ENCODE results near the gene ELL.

Gene ELL

GRCh38 chr19:18396471-18397241 lies 125.2 kb downstream of the ELL start:
- TF ChIP-seq CTCF (IDR thresholded peaks at IDR 0.05) (no peak), ZFX (IDR thresholded peaks at IDR 0.05; ENCODE audit: borderline replicate concordance) (no peak)
- no peak overlapping the region for H3K27ac ChIP-seq

- H3K27ac ChIP-seq, result no peak overlapping the region
- TF ChIP-seq CTCF (IDR thresholded peaks at IDR 0.05) (no peak), ZFX (IDR thresholded peaks at IDR 0.05; ENCODE audit: borderline replicate concordance) (no peak)
Observed at GRCh38 chr19:18393836-18394235, 128.0 kb downstream of the ELL start.

GRCh38 chr19:18392926-18393325 lies 128.9 kb downstream of the ELL start:
- no peak overlapping the region for H3K27ac ChIP-seq
- TF ChIP-seq ZFX (IDR thresholded peaks at IDR 0.05; ENCODE audit: borderline replicate concordance) (no peak), CTCF (IDR thresholded peaks at IDR 0.05) (no peak)
